ENCODE data around the gene WWOX. TPM values are rescaled to one million over a fixed set of nuclear protein-coding genes. Genes with fewer than 3 reads are reported as not detected.

WWOX gene
- total RNA-seq, 1 donor from 2014 or later, result 18.6 TPM

DNA sequence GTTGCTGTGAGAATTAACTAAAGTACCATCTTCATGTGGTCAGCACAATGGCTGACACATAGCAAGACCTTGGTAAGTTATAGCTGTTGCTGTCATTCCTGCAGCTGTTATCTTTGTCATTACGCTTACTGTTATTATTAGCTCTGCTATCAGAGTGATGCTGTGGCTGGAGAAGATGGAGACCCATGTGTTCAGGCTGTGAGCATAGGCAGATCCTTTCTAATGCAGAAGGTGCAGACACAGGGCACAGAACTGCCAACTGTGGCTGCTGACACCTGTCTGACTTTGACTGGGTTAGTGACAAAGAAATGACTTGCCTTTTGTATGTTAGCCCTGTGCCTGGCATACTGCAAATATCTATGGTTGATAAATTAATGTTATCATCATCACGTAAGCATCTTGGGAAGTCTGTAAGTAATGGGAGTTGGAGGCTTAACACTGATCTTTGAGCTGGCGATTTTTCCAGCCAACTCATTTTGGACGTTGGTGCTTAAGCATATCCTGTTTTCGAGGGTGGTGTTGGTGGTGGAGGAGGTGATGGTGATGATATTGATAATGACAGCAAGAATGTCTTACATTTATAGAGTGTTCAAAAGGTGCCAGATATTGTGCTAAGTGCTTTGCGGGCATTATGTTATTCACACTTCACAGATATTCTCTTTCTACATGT is 695.3 kb downstream of the WWOX start:
- Mint-ChIP-seq H3K27ac (ENCODE audit: unreplicated experiment) (no peak overlapping the region), H3K27me3 (ENCODE audit: unreplicated experiment) (no peaks in the 10 kb centered on the region), H3K9me3 (ENCODE audit: unreplicated experiment) (no peaks in the 10 kb centered on the region), H3K36me3 (ENCODE audit: low read depth, unreplicated experiment) (no peaks in the 10 kb centered on the region), H3K4me1 (ENCODE audit: unreplicated experiment) (no peaks in the 10 kb centered on the region), H3K4me3 (ENCODE audit: unreplicated experiment) (no peak overlapping the region)
- TF ChIP-seq, protein P1, sequence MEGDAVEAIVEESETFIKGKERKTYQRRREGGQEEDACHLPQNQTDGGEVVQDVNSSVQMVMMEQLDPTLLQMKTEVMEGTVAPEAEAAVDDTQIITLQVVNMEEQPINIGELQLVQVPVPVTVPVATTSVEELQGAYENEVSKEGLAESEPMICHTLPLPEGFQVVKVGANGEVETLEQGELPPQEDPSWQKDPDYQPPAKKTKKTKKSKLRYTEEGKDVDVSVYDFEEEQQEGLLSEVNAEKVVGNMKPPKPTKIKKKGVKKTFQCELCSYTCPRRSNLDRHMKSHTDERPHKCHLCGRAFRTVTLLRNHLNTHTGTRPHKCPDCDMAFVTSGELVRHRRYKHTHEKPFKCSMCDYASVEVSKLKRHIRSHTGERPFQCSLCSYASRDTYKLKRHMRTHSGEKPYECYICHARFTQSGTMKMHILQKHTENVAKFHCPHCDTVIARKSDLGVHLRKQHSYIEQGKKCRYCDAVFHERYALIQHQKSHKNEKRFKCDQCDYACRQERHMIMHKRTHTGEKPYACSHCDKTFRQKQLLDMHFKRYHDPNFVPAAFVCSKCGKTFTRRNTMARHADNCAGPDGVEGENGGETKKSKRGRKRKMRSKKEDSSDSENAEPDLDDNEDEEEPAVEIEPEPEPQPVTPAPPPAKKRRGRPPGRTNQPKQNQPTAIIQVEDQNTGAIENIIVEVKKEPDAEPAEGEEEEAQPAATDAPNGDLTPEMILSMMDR (IDR thresholded peaks at IDR 0.05; ENCODE audit: unreplicated experiment), result no peak
- DNase-seq (ENCODE audit: low spot score), result no peak

DNA sequence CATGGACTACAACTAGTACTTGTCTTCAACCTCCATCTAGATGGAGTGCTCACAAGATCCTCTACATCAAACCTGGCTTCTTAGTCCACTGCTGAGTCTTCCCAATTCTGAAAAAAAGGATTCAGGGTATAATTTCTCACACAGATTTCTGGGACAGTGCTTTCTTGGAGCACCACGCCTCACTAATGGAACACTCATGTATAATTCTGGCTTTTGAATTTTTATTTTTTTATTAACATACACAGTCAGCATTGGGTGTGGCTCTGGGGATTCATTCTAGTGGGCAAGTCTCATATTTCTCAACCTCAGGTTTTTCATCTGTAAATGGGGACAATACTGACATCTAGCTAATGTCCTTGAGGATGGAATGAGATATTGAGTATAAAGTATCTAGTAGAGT is 696.0 kb downstream of the WWOX start:
- no peaks in the 10 kb centered on the region for H3K27me3 Mint-ChIP-seq (ENCODE audit: unreplicated experiment)
- no peaks in the 10 kb centered on the region for H3K4me1 Mint-ChIP-seq (ENCODE audit: unreplicated experiment)
- DNase-seq (ENCODE audit: low spot score), result no peak
- no peak overlapping the region for H3K4me3 Mint-ChIP-seq (ENCODE audit: unreplicated experiment)
- H3K27ac Mint-ChIP-seq (ENCODE audit: unreplicated experiment), result no peak overlapping the region
- H3K36me3 Mint-ChIP-seq (ENCODE audit: low read depth, unreplicated experiment), result no peaks in the 10 kb centered on the region
- no peaks in the 10 kb centered on the region for H3K9me3 Mint-ChIP-seq (ENCODE audit: unreplicated experiment)
- TF ChIP-seq, protein P1 (IDR thresholded peaks at IDR 0.05; ENCODE audit: unreplicated experiment), result no peak

DNA sequence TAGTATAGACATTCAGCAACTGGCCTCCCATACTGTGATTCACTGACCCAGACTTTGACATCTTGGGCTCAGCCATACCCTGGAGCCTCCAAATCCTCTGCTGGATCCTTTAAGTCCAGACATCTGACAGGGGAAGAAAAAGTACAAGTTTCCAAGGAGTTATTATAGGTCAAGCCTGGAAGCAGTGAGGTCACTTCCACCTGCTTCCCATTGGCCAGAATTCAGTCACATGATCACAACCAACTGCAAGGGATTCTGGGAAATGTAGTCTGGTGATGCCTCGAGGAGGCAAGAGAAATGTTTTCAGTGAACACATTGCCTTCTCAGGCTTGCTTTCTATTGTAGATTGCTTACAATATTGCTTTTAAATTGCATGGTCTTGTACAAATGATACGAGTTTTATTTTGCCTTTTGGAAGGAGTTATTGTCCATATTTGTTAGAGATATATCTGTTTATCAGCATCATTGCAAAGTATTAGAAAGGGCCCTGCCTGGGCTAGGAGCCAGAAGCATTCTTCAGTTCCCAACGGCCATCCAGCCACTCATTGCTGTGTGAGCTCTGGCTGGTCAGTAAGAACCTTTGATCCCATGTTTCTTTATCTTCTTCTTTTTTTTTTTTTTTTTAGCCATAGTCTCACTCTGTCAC is 696.9 kb downstream of the WWOX start:
- H3K27ac Mint-ChIP-seq (ENCODE audit: unreplicated experiment), result no peak overlapping the region
- no peaks in the 10 kb centered on the region for H3K36me3 Mint-ChIP-seq (ENCODE audit: low read depth, unreplicated experiment)
- H3K27me3 Mint-ChIP-seq (ENCODE audit: unreplicated experiment), result no peaks in the 10 kb centered on the region
- TF ChIP-seq, protein P1 (IDR thresholded peaks at IDR 0.05; ENCODE audit: unreplicated experiment), result no peak
- H3K4me1 Mint-ChIP-seq (ENCODE audit: unreplicated experiment), result no peaks in the 10 kb centered on the region
- DNase-seq (ENCODE audit: low spot score), result peak; percentile 57
- no peak overlapping the region for H3K4me3 Mint-ChIP-seq (ENCODE audit: unreplicated experiment)
- H3K9me3 Mint-ChIP-seq (ENCODE audit: unreplicated experiment), result no peaks in the 10 kb centered on the region

DNA sequence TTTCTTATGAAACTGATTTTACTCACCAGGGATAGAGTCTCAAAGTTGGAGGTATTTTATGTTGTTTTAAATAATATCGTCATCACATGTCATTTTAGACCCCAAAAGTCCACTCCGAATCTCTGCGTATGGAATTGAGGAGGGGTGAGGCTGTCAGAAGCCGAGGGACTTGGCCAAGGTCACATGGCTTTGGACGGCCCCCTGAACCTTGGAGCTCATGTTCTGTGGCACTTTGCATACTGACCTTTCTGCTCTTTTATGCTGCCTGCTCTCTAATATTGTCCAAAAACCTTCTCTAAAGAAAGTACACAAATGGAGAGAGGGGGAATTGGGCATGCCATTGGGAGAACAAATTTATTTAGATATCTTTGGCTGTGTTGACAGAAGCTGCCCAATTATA is 700.0 kb downstream of the WWOX start:
- TF ChIP-seq, protein P1 (IDR thresholded peaks at IDR 0.05; ENCODE audit: unreplicated experiment), result no peak
- Mint-ChIP-seq H3K4me3 (ENCODE audit: unreplicated experiment) (no peak overlapping the region), H3K9me3 (ENCODE audit: unreplicated experiment) (no peaks in the 10 kb centered on the region), H3K4me1 (ENCODE audit: unreplicated experiment) (no peaks in the 10 kb centered on the region), H3K27me3 (ENCODE audit: unreplicated experiment) (no peaks in the 10 kb centered on the region), H3K27ac (ENCODE audit: unreplicated experiment) (no peak overlapping the region), H3K36me3 (ENCODE audit: low read depth, unreplicated experiment) (no peaks in the 10 kb centered on the region)
- DNase-seq (ENCODE audit: low spot score), result no peak

DNA sequence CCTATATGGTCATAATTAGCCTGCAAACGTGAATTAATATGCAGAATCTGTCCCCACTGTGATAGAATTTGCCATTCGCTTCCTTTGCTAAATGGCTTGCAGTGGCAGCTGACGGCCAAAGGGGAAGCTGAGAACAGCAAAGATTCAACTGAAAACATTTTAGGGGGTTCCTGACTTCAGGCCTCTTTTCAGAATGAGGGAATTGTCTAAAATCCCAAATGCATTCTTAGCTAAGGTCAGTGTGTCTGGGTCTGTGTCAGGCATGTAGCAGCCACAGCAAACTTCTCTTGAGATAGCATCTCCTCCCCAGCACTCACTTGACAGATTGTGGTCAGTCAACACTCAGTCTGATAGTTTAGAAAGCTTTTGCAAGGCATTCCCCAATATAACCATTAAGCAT is 701.1 kb downstream of the WWOX start:
- H3K4me3 Mint-ChIP-seq (ENCODE audit: unreplicated experiment), result no peak overlapping the region
- no peak for DNase-seq (ENCODE audit: low spot score)
- H3K9me3 Mint-ChIP-seq (ENCODE audit: unreplicated experiment), result no peaks in the 10 kb centered on the region
- no peaks in the 10 kb centered on the region for H3K27me3 Mint-ChIP-seq (ENCODE audit: unreplicated experiment)
- H3K4me1 Mint-ChIP-seq (ENCODE audit: unreplicated experiment), result no peaks in the 10 kb centered on the region
- H3K27ac Mint-ChIP-seq (ENCODE audit: unreplicated experiment), result no peak overlapping the region
- TF ChIP-seq, protein P1 (IDR thresholded peaks at IDR 0.05; ENCODE audit: unreplicated experiment), result peak; percentile 26
- no peaks in the 10 kb centered on the region for H3K36me3 Mint-ChIP-seq (ENCODE audit: low read depth, unreplicated experiment)
